HS-5 (cell line): ENCODE data around the gene PPAT.
A peak's percentile ranks its signal among the peaks of the same experiment; 100 is the strongest.
"Not testable (repeated sequence)": the region's sequence is repeated elsewhere in the genome, so short reads cannot be mapped to it uniquely, and the experiment has no call there.

Experiments
- DNase-seq: peaks from one replicate; pipeline ENCODE4 v3.0.0-alpha.2; 2012; ENCODE audit warnings: low read depth

The PPAT gene

DNA sequence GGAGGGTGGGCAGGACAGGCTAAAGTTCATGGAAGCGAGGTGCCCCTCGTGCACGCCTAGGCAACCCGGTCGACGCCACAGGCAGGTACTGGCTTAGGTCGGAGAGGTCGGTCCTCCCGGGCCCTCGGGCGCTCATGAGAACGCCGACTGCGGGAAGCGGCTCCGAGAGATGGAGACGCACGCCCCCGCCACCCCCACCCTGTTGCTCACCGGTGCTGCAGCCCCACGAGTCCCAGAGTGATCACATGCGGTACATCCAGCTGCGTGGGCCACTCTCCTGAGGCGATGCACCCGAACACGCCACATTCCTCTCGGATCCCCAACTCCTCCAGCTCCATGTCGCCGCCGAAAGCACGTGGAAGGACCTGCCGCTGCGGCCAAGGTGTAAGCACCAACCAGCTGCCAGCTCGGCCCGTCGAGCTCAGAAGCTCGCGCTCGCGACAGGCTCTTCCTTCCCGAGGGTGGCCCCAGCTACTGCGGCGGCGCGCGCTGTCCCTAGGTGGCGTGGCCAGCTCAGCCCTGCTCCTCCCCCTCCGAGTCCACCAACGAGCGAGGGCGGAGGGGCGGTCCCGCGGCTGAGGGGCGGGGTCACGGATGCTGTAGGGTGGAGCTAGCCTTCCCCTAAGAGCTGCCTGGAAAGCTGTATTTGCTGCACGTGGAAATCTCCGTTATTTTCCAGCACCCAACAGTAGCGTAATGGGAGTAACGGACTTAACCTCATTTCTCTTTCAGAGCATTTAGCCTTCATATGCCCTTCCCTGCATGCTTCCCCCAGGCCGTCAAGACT is at the start of gene PPAT:
Gene PPAT, minus strand, starts transcription at position 476 of the 787 bp plus-strand sequence. Its CDS starts 138 bp downstream, at position 338.
- peak; percentile 80 for DNase-seq

DNA sequence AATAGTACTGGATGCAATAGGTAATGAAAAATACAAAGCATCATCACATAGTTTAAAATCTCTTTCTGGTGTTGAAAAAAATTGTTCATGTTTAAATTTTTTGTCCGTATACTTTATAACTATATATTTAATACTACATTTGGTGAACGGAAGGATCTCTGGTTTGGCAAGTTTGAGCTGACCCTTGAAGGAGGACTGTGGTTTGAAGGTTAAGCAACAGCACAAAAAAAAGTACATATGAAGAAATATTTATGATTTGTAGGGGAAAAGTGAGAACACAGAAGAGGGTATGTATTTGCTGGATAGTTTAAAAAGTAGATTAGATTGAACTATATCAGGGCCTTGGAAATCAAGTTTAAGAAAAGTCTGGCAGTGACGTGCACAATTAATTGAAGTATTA is 45.3 kb upstream of the PPAT start:
- no peak for DNase-seq

- no peak for DNase-seq
Measured at GRCh38 chr4:56477192-56477702, 41.8 kb upstream of the PPAT start.

DNA sequence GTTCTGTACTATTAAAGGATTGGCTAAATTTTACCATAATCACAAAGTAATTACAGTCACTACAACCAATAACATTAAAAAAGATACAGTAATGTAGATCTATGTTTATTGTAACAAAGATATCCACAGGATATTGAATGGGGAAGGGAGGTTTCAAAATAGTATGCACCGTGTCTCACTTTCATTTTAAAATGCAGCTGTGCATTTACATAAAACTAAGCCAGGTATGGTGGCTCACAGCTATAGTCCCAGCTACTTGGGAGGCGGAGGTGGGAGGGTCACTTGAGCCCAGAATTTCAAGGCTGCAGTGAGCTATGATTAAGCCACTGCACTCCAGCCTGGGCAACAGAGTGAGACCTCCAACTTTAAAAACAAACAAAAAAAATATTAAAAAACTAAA is 40.5 kb upstream of the PPAT start:
- DNase-seq: no peak

GRCh38 chr4:56469489-56470210 is 34.2 kb upstream of the PPAT start:
- no peak for DNase-seq

GRCh38 chr4:56468097-56468422 is 32.6 kb upstream of the PPAT start:
- no peak for DNase-seq

DNA sequence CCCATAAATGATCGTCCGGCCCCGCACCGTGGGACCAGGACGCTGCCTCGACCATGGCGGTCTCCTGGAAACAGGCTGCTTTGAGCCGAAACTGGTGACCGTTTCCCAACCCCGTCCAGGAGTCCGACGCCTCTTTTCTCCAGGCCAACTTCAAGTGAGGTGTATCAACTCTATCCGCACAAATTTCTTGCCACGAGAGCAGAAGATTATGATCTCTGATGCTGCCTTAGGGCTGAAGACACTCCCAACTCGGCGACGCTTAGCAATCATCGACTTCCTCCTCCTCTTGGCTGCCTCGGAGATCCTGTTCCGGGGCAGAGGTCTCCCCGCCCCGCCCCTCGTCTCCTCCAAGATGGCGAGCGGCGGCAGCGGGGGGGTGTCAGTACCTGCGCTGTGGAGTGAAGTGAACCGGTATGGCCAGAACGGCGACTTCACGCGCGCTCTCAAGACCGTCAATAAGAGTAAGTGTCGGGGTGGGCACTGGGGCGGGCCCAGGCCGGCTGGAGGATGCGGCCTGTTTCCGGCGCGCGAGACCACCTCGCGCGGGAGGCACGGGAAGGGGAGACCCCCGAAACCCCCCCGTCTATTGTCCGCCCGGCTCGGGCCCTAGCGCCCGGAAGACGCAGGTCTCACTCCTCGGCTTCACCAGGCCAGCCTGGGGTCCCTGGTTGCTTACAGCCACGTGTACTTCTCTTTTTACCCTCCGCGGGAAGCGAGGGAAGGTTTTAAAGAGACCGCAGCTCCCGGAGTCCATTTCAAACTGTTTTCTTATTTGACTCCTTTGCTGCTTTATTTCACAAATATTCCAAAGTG is 32.1 kb upstream of the PPAT start, which contains the start of gene SRP72:
Gene SRP72, plus strand, starts transcription at position 334 of the 813 bp plus-strand sequence. Its CDS starts 19 bp downstream, at position 353.
- DNase-seq: peak; percentile 53

- no peak for DNase-seq
Measured at GRCh38 chr4:56466910-56467283, 31.5 kb upstream of the PPAT start.

- DNase-seq: peak; percentile 75
Measured at GRCh38 chr4:56466296-56466761, 30.9 kb upstream of the PPAT start.

- DNase-seq: no peak
Measured at GRCh38 chr4:56465599-56466295, 30.3 kb upstream of the PPAT start.

GRCh38 chr4:56464581-56464980 is 29.2 kb upstream of the PPAT start:
- no peak for DNase-seq

DNA sequence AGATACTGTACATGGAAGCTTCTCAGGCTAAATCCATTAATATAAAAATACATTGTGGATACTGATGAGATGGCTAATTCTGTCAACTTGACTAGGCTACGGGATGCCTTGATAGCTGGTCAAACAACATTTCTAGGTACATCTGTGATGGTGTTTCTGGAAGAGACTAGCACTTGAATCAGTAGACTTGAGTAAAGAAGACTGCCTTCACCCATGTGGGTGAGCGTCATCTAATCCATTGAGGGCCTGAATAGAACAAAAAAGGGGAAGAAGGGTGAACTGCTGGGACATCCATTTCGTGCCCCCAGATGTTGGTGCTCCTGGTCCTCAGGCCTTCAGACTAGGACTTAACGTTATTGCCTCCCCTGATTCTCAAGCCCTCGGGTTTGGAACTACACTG is 28.3 kb upstream of the PPAT start:
- no peak for DNase-seq

GRCh38 chr4:56462157-56462556 is 26.7 kb upstream of the PPAT start:
- DNase-seq: no peak

- DNase-seq: no peak
Measured at GRCh38 chr4:56460085-56460484, 24.7 kb upstream of the PPAT start.

DNA sequence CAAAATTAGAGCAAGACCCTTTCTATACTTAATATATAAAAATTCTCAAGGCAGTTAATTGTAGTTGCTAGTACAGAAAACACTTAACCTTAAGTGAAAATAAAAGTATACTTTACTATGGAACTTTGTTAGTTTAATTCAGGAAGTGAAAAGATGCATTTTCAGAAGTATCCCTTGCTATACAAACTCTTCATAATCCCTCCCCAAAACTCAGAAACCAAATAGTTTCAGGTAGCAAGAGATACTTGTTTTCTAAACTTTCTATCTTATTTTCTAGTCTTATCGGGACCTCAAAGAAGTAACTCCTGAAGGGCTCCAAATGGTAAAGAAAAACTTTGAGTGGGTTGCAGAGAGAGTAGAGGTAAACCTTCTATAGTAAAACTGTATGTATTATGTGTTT is 14.9 kb upstream of the PPAT start:
- DNase-seq: no peak

GRCh38 chr4:56449475-56449874 is 14.1 kb upstream of the PPAT start:
- DNase-seq: not testable (repeated sequence)

DNA sequence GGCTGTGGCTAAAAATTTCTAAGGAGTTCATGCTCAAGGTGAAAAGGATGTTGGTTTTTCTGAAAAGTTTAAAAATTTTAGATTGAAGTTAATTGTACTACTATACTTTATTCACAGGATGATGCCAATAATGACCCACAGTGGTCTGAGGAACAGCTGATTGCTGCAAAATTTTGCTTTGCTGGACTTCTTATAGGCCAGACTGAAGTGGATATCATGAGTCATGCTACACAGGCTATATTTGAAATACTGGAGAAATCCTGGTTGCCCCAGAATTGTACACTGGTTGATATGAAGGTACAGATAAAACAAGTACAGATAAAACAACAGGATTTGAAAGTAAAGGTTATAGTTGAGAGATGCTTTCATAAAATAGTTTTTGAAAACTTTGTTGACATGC is 12.9 kb upstream of the PPAT start:
- DNase-seq: no peak

DNA sequence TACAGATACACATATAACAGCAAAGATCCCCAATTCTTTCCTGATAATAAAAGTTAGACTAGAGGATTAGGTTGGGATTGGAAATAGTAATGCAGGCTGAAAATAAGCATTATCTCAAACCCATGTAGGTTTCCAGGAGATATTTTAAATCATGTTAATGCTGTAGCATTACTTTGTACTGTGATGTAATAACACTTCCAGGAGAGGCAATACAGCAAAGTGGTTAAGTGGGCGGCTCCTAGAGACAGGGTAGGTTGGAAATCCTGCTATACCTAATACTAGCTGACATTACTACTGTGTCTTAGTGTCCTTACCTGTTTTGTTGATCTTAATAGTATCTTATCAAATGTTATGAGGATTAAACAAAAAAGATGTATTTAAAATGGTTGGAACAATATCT is 10.3 kb upstream of the PPAT start:
- no peak for DNase-seq

- DNase-seq: no peak
Measured at GRCh38 chr4:56444719-56445118, 9.3 kb upstream of the PPAT start.

- DNase-seq: no peak
Measured at GRCh38 chr4:56440983-56441382, 5.6 kb upstream of the PPAT start.

DNA sequence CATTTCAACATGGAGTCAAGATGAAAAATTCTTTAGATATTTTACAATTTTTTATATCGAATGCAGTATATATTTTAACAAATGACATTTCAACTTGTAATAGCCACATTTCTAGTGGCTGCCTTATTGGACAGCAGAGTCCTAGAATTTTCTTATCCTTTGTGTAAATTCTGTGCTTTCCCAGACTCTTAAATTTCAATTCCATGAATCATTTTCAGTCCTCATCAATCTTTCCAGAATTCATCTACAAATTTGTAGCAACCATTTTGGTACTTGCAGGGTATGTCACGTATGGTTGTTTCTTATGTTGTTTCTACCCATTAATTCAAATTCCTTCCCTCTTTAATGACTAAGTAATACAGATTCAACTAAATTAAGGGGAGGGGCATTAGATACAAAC is 3.4 kb upstream of the PPAT start:
- no peak for DNase-seq
